HG02642 (cell line): Measurements from ENCODE around the gene ARID3C.

Experiments
- ATAC-seq: cut with Tn5 transposase; IDR thresholded peaks from one replicate; pipeline ENCODE4 v1.9.1; 2021; ENCODE audit warnings: mild to moderate bottlenecking; ENCODE audit not compliant: unreplicated experiment, poor library complexity

The ARID3C gene

GRCh38 chr9:34628656-34629490, at the start of gene ARID3C:
ARID3C (minus strand) TSS chr9:34629066; CDS start chr9:34628014, 1,052 bp downstream.
- no peak for ATAC-seq

- no peak for ATAC-seq
These were observed 47.0 kb upstream of the ARID3C start for GRCh38 chr9:34675869-34676268.

GRCh38 chr9:34675048-34675714, 46.3 kb upstream of the ARID3C start:
- no peak for ATAC-seq

- no peak for ATAC-seq
These were observed 45.6 kb upstream of the ARID3C start for GRCh38 chr9:34674440-34674839.

GRCh38 chr9:34671307-34671706, 42.4 kb upstream of the ARID3C start:
- no peak for ATAC-seq

GRCh38 chr9:34669809-34670562, 41.1 kb upstream of the ARID3C start:
- no peak for ATAC-seq

GRCh38 chr9:34665381-34666250, 36.8 kb upstream of the ARID3C start:
- peak; percentile 69 for ATAC-seq

GRCh38 chr9:34665067-34665380, 36.2 kb upstream of the ARID3C start:
- ATAC-seq, result peak; percentile 24

- peak; percentile 56 for ATAC-seq
These were observed 35.6 kb upstream of the ARID3C start for GRCh38 chr9:34664281-34665066.

- no peak for ATAC-seq
These were observed 34.4 kb upstream of the ARID3C start for GRCh38 chr9:34663303-34663605.

GRCh38 chr9:34662526-34663302, 33.8 kb upstream of the ARID3C start, which contains the start of gene CCL27:
CCL27 (minus strand) TSS chr9:34662657; CDS start chr9:34662633, 24 bp downstream.
- no peak for ATAC-seq

- ATAC-seq, result no peak
These were observed 30.9 kb upstream of the ARID3C start for GRCh38 chr9:34659592-34660253.

GRCh38 chr9:34658461-34658860, 29.6 kb upstream of the ARID3C start:
- no peak for ATAC-seq

GRCh38 chr9:34656992-34657391, 28.1 kb upstream of the ARID3C start:
- no peak for ATAC-seq

GRCh38 chr9:34655394-34655793, 26.5 kb upstream of the ARID3C start:
- no peak for ATAC-seq

GRCh38 chr9:34654323-34655051, 25.6 kb upstream of the ARID3C start:
- ATAC-seq, result no peak
